Measurements from ENCODE around the gene PTPRN2. TPM values are rescaled to one million over a fixed set of nuclear protein-coding genes. Genes with fewer than 3 reads are reported as not detected.

The PTPRN2 gene
- total and polyA plus RNA-seq, 9 of the 15 experiments (the other 6 are each of a cell fraction or from before 2014, with no cell fraction given): not detected

GRCh38 chr7:157863906-157864810 lies 723.5 kb downstream of the PTPRN2 start (continued):
- TF ChIP-seq FOXP4 (CRISPR knock-in tag; IDR thresholded peaks at IDR 0.05; ENCODE audit: borderline replicate concordance): no peak
- no peak for TF ChIP-seq MEF2D (tag; conservative IDR thresholded peaks at IDR 0.05; ENCODE audit: low read depth)
- no peak for TF ChIP-seq CAMTA2 (CRISPR knock-in tag; conservative IDR thresholded peaks at IDR 0.05)
- no peak for TF ChIP-seq TCF7 (IDR thresholded peaks at IDR 0.05; ENCODE audit: borderline replicate concordance)
- TF ChIP-seq ZBTB43 (CRISPR knock-in tag; IDR thresholded peaks at IDR 0.05): no peak

DNA sequence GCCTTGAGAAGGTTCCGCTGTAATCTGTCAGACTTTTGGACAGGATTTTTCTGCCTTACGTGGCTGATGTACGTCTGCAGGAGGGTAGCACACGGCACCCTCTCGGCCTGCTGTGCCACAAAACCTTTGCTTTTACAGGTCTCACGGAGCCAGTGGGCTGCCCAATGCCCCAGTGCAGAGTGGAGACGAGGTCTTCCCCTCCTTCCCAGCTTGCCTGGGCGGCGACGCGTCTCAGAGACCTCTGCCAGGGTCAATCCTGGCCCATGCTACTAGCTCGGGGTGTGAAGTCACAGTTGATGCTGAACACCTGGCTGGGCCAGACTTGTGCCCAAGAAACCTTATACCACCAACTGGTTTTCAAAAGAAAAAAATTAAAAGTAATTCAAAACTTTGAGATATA lies 724.4 kb downstream of the PTPRN2 start:
- Histone ChIP-seq H3K36me3 (ENCODE audit: control insufficient read depth, insufficient read depth, low read length) (no peaks in the 10 kb centered on the region), H3K4me2 (ENCODE audit: insufficient read depth, low read length) (no peak overlapping the region), H2AFZ (ENCODE audit: low read depth, low read length) (no peak overlapping the region), H3K9me3 (replicated peaks; ENCODE audit: control insufficient read depth, insufficient read depth, low read depth, low read length) (no peaks in the 10 kb centered on the region), H3K79me2 (ENCODE audit: control insufficient read depth, insufficient read depth, low read length) (no peaks in the 10 kb centered on the region), H3K9me1 (ENCODE audit: control insufficient read depth, insufficient read depth, low read length) (no peaks in the 10 kb centered on the region), H3K9ac (ENCODE audit: insufficient read depth in 1 of 2, low read depth in 2 of 2, low read length in 2 of 2) (no peak overlapping the region), H3K27me3 (ENCODE audit: control insufficient read depth in 2 of 2, insufficient read depth in 2 of 2, low read length in 2 of 2) (peaks cover 59 to 70% of the 10 kb centered on the region in 2 experiments), H4K20me1 (replicated peaks; ENCODE audit: control insufficient read depth, insufficient read depth, low read length) (peaks cover 29% of the 10 kb centered on the region), H3K27ac (ENCODE audit: extremely low read depth, low read depth, low read length) (no peak overlapping the region), H3K4me1 (replicated peaks in 1 of 2; ENCODE audit: control insufficient read depth in 2 of 2, insufficient read depth in 2 of 2, low read length in 2 of 2) (no peaks in the 10 kb centered on the region), H3K4me3 (no peak overlapping the region)
- WGBS (ENCODE audit: insufficient coverage, low coverage, missing lambda C conversion rate): under 1% methylated on average over 12 of the region's 12 CpGs
- no TSS peak for BruUV-seq (replicated peaks)
- DNase-seq (ENCODE audit: extremely low read depth in 1 of 4, low spot score in 3 of 4): no peak
- CTCF ChIA-PET (ENCODE audit: low intra/inter-chr PET ratio): no interaction called here
- in situ Hi-C loops (cut with MboI) (no loop called here), intact Hi-C loops (cut with micrococcal nuclease) (no loop called here)
- no peak for ATAC-seq
- POLR2A ChIA-PET: interaction anchor here (1.5 kb wide), 1 partner anchor 13 kb away, joined by 4 read pairs; no protein-coding TSS in a partner anchor
- no peak for FAIRE-seq
- TF ChIP-seq SMARCC2 (IDR thresholded peaks at IDR 0.05; ENCODE audit: low read depth) (no peak), RAD21 (CRISPR knock-in tag; conservative IDR thresholded peaks at IDR 0.05 in 1 of 2, IDR thresholded peaks at IDR 0.05 in 1 of 2) (no peak), RUNX1 (IDR thresholded peaks at IDR 0.05; ENCODE audit: low read depth) (no peak), TBP (optimal IDR thresholded peaks at IDR 0.05; ENCODE audit: low read depth, low read length) (no peak), SMAD3 (CRISPR knock-in tag; conservative IDR thresholded peaks at IDR 0.05) (no peak), ZBTB33 (CRISPR knock-in tag; IDR thresholded peaks at IDR 0.05) (no peak), ZNF347 (CRISPR knock-in tag; IDR thresholded peaks at IDR 0.05; ENCODE audit: low read depth) (no peak), GTF2B (IDR thresholded peaks at IDR 0.05; ENCODE audit: extremely low read depth, insufficient read length) (no peak), KDM1A (IDR thresholded peaks at IDR 0.05) (no peak)
